Stimulated activated CD8-positive, alpha-beta memory T cell treated with anti-CD3 and anti-CD28 coated beads, Interleukin-12 subunit alpha, Interleukin-12 subunit beta, amount 100 ng/mL, for 4 hours (primary cell): ENCODE results near the gene PLCB4.

Experiments
- DNase-seq: peaks from one replicate; pipeline ENCODE4 v3.0.0-alpha.2; 2020; ENCODE audit warnings: low read depth

PLCB4 gene

GRCh38 chr20:9061434-9061833, 7.5 kb upstream of the PLCB4 start:
- no peak for DNase-seq

- DNase-seq = no peak
Observed at GRCh38 chr20:9062066-9062465, 6.8 kb upstream of the PLCB4 start.

GRCh38 chr20:9066191-9066590, 2.7 kb upstream of the PLCB4 start:
- DNase-seq = no peak

- no peak for DNase-seq
Observed at GRCh38 chr20:9068233-9068801, 570 bp upstream of the PLCB4 start.

- DNase-seq = no peak
Observed at GRCh38 chr20:9070304-9070703, 1.4 kb downstream of the PLCB4 start.

- no peak for DNase-seq
Observed at GRCh38 chr20:9071976-9072726, 3.3 kb downstream of the PLCB4 start.

- no peak for DNase-seq
Observed at GRCh38 chr20:9072861-9073500, 4.1 kb downstream of the PLCB4 start.

- no peak for DNase-seq
Observed at GRCh38 chr20:9075264-9076095, 6.6 kb downstream of the PLCB4 start.

- DNase-seq = no peak
Observed at GRCh38 chr20:9076440-9076839, 7.6 kb downstream of the PLCB4 start.

- DNase-seq = no peak
Observed at GRCh38 chr20:9078826-9079731, 10.2 kb downstream of the PLCB4 start.

- no peak for DNase-seq
Observed at GRCh38 chr20:9081423-9081966, 12.6 kb downstream of the PLCB4 start.

- no peak for DNase-seq
Observed at GRCh38 chr20:9082741-9083140, 13.9 kb downstream of the PLCB4 start.

- no peak for DNase-seq
Observed at GRCh38 chr20:9087531-9088217, 18.8 kb downstream of the PLCB4 start.

GRCh38 chr20:9088556-9088955, 19.7 kb downstream of the PLCB4 start:
- DNase-seq = no peak

- no peak for DNase-seq
Observed at GRCh38 chr20:9092113-9092512, 23.2 kb downstream of the PLCB4 start.

- DNase-seq = no peak
Observed at GRCh38 chr20:9092655-9093054, 23.8 kb downstream of the PLCB4 start.

GRCh38 chr20:9093218-9093957, 24.5 kb downstream of the PLCB4 start:
- DNase-seq = no peak

GRCh38 chr20:9099372-9099771, 30.5 kb downstream of the PLCB4 start:
- DNase-seq = no peak

GRCh38 chr20:9100691-9101090, 31.8 kb downstream of the PLCB4 start:
- no peak for DNase-seq

GRCh38 chr20:9102456-9102855, 33.6 kb downstream of the PLCB4 start:
- DNase-seq = no peak
